Mammary epithelial cell (primary cell): ENCODE measurements around the gene CLMN.

Experiments used
- EZH2 ChIP-seq: IDR thresholded peaks from 2 replicates; pipeline ENCODE4 v1.6.1; 2012; ENCODE audit warnings: low read length, inconsistent platforms, borderline replicate concordance
- TF ChIP-seq, protein P1 (sequence below), 2 donors: IDR thresholded peaks in 1 of 2; conservative IDR thresholded peaks in 1 of 2; 2 replicates each; pipeline ENCODE4 v1.5.1; 2011 to 2012; ENCODE audit warnings: inconsistent platforms in 2 of 2, low read length in 2 of 2, mild to moderate bottlenecking in 2 of 2, control low read depth in 1 of 2, low read depth in 1 of 2; ENCODE audit not compliant: insufficient read depth in 1 of 2; ENCODE audit errors: extremely low read depth in 1 of 2

- TF ChIP-seq, protein P1, sequence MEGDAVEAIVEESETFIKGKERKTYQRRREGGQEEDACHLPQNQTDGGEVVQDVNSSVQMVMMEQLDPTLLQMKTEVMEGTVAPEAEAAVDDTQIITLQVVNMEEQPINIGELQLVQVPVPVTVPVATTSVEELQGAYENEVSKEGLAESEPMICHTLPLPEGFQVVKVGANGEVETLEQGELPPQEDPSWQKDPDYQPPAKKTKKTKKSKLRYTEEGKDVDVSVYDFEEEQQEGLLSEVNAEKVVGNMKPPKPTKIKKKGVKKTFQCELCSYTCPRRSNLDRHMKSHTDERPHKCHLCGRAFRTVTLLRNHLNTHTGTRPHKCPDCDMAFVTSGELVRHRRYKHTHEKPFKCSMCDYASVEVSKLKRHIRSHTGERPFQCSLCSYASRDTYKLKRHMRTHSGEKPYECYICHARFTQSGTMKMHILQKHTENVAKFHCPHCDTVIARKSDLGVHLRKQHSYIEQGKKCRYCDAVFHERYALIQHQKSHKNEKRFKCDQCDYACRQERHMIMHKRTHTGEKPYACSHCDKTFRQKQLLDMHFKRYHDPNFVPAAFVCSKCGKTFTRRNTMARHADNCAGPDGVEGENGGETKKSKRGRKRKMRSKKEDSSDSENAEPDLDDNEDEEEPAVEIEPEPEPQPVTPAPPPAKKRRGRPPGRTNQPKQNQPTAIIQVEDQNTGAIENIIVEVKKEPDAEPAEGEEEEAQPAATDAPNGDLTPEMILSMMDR (conservative IDR thresholded peaks at IDR 0.05 in 1 of 2, IDR thresholded peaks at IDR 0.05 in 1 of 2; ENCODE audit: extremely low read depth in 1 of 2, insufficient read depth in 1 of 2, low read depth in 1 of 2, low read length in 2 of 2) = no peak
- TF ChIP-seq EZH2 = no peak
Observed at GRCh38 chr14:95260537-95261361, 59.0 kb downstream of the CLMN start.
